ENCODE results near the gene MKNK2.

MKNK2 gene

DNA sequence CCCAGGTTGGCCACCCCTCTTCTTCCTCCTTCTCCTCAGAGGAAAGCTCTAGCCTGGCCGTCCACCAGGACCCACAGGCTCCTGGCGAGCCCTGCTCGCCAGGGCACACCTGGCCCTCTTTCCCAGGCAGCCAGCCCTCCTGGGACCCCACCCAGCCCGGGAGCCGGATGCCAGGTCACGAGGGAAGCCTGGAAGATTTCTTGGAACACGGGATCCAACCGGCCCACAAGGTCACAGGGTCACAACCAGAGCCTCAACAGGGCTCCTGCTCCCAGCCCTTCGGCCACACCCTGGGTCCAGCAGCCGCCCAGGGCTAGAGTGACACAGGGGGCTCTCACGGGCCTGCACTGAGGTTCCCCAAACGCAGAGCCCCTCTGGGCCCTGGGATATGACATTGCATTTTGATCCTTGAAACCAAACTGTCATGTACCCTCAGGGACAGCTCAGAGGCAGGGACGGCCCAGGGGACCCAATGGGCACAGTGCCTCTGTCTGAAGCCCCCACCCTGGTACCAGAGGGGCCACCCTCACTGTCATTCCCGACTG, 5.5 kb downstream of the MKNK2 start:
- Histone ChIP-seq H3K4me3 (ENCODE audit: low read depth in 1 of 2, low read length in 2 of 2) (no peak overlapping the region), H3K4me1 (ENCODE audit: control insufficient read depth in 1 of 2, insufficient read depth in 2 of 2, low read length in 2 of 2) (peaks cover 23 to 89% of the 10 kb centered on the region in 2 donors), H3K9me3 (ENCODE audit: control insufficient read depth in 1 of 2, low read length in 2 of 2) (no peaks in the 10 kb centered on the region), H3K36me3 (ENCODE audit: control insufficient read depth in 1 of 2, insufficient read depth in 2 of 2, low read length in 2 of 2) (peaks cover 8 to 48% of the 10 kb centered on the region in 2 donors), H3K27ac (ENCODE audit: low read length) (no peak overlapping the region), H3K27me3 (ENCODE audit: low read depth, low read length) (no peaks in the 10 kb centered on the region)

GRCh38 chr19:2044709-2045500, 6.1 kb downstream of the MKNK2 start:
- Histone ChIP-seq H3K27me3 (ENCODE audit: low read depth, low read length) (no peaks in the 10 kb centered on the region), H3K36me3 (ENCODE audit: control insufficient read depth in 1 of 2, insufficient read depth in 2 of 2, low read length in 2 of 2) (peaks cover 13 to 55% of the 10 kb centered on the region in 2 donors), H3K4me3 (ENCODE audit: low read depth in 1 of 2, low read length in 2 of 2) (no peak overlapping the region), H3K4me1 (ENCODE audit: control insufficient read depth in 1 of 2, insufficient read depth in 2 of 2, low read length in 2 of 2) (peaks cover 23 to 94% of the 10 kb centered on the region in 2 donors), H3K27ac (ENCODE audit: low read length) (peak overlapping the region; percentile 31), H3K9me3 (ENCODE audit: control insufficient read depth in 1 of 2, low read length in 2 of 2) (no peaks in the 10 kb centered on the region)

GRCh38 chr19:2043961-2044708, 6.9 kb downstream of the MKNK2 start:
- Histone ChIP-seq H3K36me3 (ENCODE audit: control insufficient read depth in 1 of 2, insufficient read depth in 2 of 2, low read length in 2 of 2) (peaks cover 18 to 60% of the 10 kb centered on the region in 2 donors), H3K9me3 (ENCODE audit: control insufficient read depth in 1 of 2, low read length in 2 of 2) (no peaks in the 10 kb centered on the region), H3K4me1 (ENCODE audit: control insufficient read depth in 1 of 2, insufficient read depth in 2 of 2, low read length in 2 of 2) (peaks cover 23 to 88% of the 10 kb centered on the region in 2 donors), H3K4me3 (ENCODE audit: low read depth in 1 of 2, low read length in 2 of 2) (no peak overlapping the region), H3K27me3 (ENCODE audit: low read depth, low read length) (no peaks in the 10 kb centered on the region), H3K27ac (ENCODE audit: low read length) (no peak overlapping the region)

DNA sequence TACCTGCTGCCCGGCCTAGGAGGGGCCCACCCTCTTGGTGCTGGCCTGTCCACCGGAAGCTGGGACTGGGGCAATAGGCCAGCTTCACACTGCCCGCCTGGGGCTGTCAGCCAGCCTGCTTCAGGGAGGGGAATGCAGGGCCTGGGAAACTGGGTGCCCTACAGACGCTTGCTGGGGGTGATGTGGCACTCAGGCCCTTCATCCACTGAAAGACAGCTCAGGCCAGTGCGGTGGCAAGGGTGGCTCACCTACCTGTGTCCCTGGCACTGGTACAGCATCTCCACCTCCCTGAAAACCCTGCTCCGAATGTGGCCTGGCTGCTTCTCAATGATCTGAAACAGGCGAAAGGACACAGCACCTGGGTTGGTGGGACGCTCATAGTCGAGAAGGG, 7.8 kb downstream of the MKNK2 start:
- Histone ChIP-seq H3K27me3 (ENCODE audit: low read depth, low read length) (no peaks in the 10 kb centered on the region), H3K27ac (ENCODE audit: low read length) (peak overlapping the region; percentile 85), H3K9me3 (ENCODE audit: control insufficient read depth in 1 of 2, low read length in 2 of 2) (no peaks in the 10 kb centered on the region), H3K4me3 (ENCODE audit: low read depth in 1 of 2, low read length in 2 of 2) (peak overlapping the region in 1 of 2 donors; percentile 51), H3K36me3 (ENCODE audit: control insufficient read depth in 1 of 2, insufficient read depth in 2 of 2, low read length in 2 of 2) (peaks cover 20 to 66% of the 10 kb centered on the region in 2 donors), H3K4me1 (ENCODE audit: control insufficient read depth in 1 of 2, insufficient read depth in 2 of 2, low read length in 2 of 2) (peaks cover 17 to 79% of the 10 kb centered on the region in 2 donors)

DNA sequence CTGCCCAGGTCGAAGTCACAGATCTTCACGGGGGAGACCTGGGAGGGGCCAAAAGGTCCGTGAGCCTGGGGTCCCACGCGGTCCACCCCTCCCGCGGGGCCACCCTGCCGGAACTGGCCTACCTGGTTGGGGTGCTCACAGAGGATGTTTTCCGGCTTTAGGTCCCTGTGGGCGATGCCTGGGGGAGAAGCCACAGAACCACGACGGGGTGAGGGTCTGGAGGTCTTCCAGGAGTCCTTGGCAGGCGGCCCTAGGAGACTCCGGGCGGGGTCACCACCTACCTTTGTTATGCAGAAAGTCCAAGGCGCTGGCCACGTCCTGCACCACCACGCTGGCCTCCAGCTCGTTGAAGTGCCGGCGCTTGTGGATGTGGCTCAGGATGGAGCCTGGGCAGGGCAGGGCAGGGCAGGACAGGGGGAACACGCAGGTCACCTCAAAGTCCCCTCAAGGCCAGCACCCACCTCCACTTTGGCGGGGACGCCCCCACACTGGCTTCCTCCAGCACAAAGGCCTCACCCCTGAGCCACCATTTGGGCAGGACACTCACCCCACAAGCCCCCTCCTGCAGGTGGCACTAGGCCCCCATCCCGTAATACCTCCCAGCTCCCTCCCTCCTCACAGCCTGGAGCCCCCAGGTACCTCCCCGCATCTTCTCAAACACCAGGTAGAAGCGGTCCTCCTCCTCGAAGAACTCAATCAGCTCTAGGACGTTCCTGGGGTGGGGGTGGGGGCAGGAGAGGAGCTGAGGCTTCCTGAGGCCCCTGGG, 8.4 kb downstream of the MKNK2 start:
- peaks cover 14 to 73% of the 10 kb centered on the region in 2 donors for H3K4me1 ChIP-seq (ENCODE audit: control insufficient read depth in 1 of 2, insufficient read depth in 2 of 2, low read length in 2 of 2)
- H3K36me3 ChIP-seq (ENCODE audit: control insufficient read depth in 1 of 2, insufficient read depth in 2 of 2, low read length in 2 of 2) = peaks cover 20 to 68% of the 10 kb centered on the region in 2 donors
- H3K9me3 ChIP-seq (ENCODE audit: control insufficient read depth in 1 of 2, low read length in 2 of 2) = no peaks in the 10 kb centered on the region
- peak overlapping the region in 1 of 2 donors; percentile 51 for H3K4me3 ChIP-seq (ENCODE audit: low read depth in 1 of 2, low read length in 2 of 2)
- no peaks in the 10 kb centered on the region for H3K27me3 ChIP-seq (ENCODE audit: low read depth, low read length)
- peak overlapping the region; percentile 85 for H3K27ac ChIP-seq (ENCODE audit: low read length)

DNA sequence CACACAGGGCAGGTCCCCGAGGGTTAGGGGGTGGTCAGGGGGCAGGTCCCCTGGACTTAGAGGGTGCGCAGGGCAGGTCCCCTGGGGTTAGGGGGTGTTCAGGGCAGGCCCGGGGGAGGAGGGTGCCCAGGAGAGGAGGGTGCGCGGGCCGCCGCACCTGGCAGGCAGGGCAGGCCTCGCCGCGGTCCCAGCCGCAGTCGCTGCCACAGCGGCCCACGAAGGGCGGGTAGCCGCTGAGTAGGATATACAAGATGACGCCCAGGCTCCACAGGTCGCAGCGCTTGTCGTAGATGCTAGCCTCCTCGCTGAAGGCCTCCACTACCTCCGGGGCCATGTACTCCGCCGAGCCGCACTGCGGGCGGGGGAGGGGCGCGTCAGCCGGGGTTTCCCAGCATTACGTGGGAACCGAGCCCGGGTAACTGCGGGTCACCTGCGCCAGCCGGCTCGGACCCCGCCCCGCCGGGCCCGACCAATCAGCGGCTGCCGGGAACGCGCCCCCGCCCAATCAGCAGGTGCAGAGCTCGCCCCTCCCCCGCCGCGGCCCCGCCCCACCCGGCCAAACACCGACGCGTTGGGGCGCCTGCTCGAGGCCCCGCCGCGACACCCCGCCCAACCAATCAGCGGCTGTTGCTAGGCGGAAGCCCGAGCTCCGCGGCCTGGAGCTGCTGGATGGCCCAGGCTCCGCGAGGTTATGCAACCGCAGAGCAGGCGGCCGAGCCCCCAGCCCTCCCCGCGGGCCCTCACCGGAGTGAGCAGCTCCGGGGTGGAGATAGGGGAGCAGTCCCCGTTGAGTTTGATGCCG, 9.2 kb downstream of the MKNK2 start:
- H3K4me1 ChIP-seq (ENCODE audit: control insufficient read depth in 1 of 2, insufficient read depth in 2 of 2, low read length in 2 of 2) = peaks cover 8 to 65% of the 10 kb centered on the region in 2 donors
- no peaks in the 10 kb centered on the region for H3K27me3 ChIP-seq (ENCODE audit: low read depth, low read length)
- H3K27ac ChIP-seq (ENCODE audit: low read length) = peak overlapping the region; percentile 85
- H3K4me3 ChIP-seq (ENCODE audit: low read depth in 1 of 2, low read length in 2 of 2) = peak overlapping the region; percentile 21 to 51
- no peaks in the 10 kb centered on the region for H3K9me3 ChIP-seq (ENCODE audit: control insufficient read depth in 1 of 2, low read length in 2 of 2)
- H3K36me3 ChIP-seq (ENCODE audit: control insufficient read depth in 1 of 2, insufficient read depth in 2 of 2, low read length in 2 of 2) = peaks cover 20 to 68% of the 10 kb centered on the region in 2 donors

GRCh38 chr19:2041433-2041682, 9.7 kb downstream of the MKNK2 start:
- H3K27ac ChIP-seq (ENCODE audit: low read length) = peak overlapping the region; percentile 80
- H3K9me3 ChIP-seq (ENCODE audit: control insufficient read depth in 1 of 2, low read length in 2 of 2) = no peaks in the 10 kb centered on the region
- peaks cover 8 to 60% of the 10 kb centered on the region in 2 donors for H3K4me1 ChIP-seq (ENCODE audit: control insufficient read depth in 1 of 2, insufficient read depth in 2 of 2, low read length in 2 of 2)
- no peaks in the 10 kb centered on the region for H3K27me3 ChIP-seq (ENCODE audit: low read depth, low read length)
- H3K36me3 ChIP-seq (ENCODE audit: control insufficient read depth in 1 of 2, insufficient read depth in 2 of 2, low read length in 2 of 2) = peaks cover 20 to 65% of the 10 kb centered on the region in 2 donors
- peak overlapping the region; percentile 21 to 50 for H3K4me3 ChIP-seq (ENCODE audit: low read depth in 1 of 2, low read length in 2 of 2)

GRCh38 chr19:2040647-2041432, 10.2 kb downstream of the MKNK2 start:
- H3K27ac ChIP-seq (ENCODE audit: low read length) = peak overlapping the region; percentile 80
- H3K36me3 ChIP-seq (ENCODE audit: control insufficient read depth in 1 of 2, insufficient read depth in 2 of 2, low read length in 2 of 2) = peaks cover 20 to 59% of the 10 kb centered on the region in 2 donors
- peak overlapping the region; percentile 21 to 50 for H3K4me3 ChIP-seq (ENCODE audit: low read depth in 1 of 2, low read length in 2 of 2)
- peaks cover 0 to 3% of the 10 kb centered on the region in 2 donors for H3K9me3 ChIP-seq (ENCODE audit: control insufficient read depth in 1 of 2, low read length in 2 of 2)
- no peaks in the 10 kb centered on the region for H3K27me3 ChIP-seq (ENCODE audit: low read depth, low read length)
- peaks cover 8 to 55% of the 10 kb centered on the region in 2 donors for H3K4me1 ChIP-seq (ENCODE audit: control insufficient read depth in 1 of 2, insufficient read depth in 2 of 2, low read length in 2 of 2)

GRCh38 chr19:2039959-2040646, 10.9 kb downstream of the MKNK2 start:
- peaks cover 5 to 48% of the 10 kb centered on the region in 2 donors for H3K4me1 ChIP-seq (ENCODE audit: control insufficient read depth in 1 of 2, insufficient read depth in 2 of 2, low read length in 2 of 2)
- no peak overlapping the region for H3K27ac ChIP-seq (ENCODE audit: low read length)

More at GRCh38 chr19:2039959-2040646, 10.9 kb downstream of the MKNK2 start:
- H3K36me3 ChIP-seq (ENCODE audit: control insufficient read depth in 1 of 2, insufficient read depth in 2 of 2, low read length in 2 of 2) = peaks cover 20 to 52% of the 10 kb centered on the region in 2 donors
- no peak overlapping the region for H3K4me3 ChIP-seq (ENCODE audit: low read depth in 1 of 2, low read length in 2 of 2)
- H3K27me3 ChIP-seq (ENCODE audit: low read depth, low read length) = no peaks in the 10 kb centered on the region
- H3K9me3 ChIP-seq (ENCODE audit: control insufficient read depth in 1 of 2, low read length in 2 of 2) = peaks cover 0 to 8% of the 10 kb centered on the region in 2 donors

All from muscle layer of duodenum (tissue), 2 donors.